Measurements from ENCODE around the gene SNX14.
"Not testable (repeated sequence)": the region's sequence is repeated elsewhere in the genome, so short reads cannot be mapped to it uniquely, and the experiment has no call there.

The SNX14 gene, protein sequence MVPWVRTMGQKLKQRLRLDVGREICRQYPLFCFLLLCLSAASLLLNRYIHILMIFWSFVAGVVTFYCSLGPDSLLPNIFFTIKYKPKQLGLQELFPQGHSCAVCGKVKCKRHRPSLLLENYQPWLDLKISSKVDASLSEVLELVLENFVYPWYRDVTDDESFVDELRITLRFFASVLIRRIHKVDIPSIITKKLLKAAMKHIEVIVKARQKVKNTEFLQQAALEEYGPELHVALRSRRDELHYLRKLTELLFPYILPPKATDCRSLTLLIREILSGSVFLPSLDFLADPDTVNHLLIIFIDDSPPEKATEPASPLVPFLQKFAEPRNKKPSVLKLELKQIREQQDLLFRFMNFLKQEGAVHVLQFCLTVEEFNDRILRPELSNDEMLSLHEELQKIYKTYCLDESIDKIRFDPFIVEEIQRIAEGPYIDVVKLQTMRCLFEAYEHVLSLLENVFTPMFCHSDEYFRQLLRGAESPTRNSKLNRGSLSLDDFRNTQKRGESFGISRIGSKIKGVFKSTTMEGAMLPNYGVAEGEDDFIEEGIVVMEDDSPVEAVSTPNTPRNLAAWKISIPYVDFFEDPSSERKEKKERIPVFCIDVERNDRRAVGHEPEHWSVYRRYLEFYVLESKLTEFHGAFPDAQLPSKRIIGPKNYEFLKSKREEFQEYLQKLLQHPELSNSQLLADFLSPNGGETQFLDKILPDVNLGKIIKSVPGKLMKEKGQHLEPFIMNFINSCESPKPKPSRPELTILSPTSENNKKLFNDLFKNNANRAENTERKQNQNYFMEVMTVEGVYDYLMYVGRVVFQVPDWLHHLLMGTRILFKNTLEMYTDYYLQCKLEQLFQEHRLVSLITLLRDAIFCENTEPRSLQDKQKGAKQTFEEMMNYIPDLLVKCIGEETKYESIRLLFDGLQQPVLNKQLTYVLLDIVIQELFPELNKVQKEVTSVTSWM

DNA sequence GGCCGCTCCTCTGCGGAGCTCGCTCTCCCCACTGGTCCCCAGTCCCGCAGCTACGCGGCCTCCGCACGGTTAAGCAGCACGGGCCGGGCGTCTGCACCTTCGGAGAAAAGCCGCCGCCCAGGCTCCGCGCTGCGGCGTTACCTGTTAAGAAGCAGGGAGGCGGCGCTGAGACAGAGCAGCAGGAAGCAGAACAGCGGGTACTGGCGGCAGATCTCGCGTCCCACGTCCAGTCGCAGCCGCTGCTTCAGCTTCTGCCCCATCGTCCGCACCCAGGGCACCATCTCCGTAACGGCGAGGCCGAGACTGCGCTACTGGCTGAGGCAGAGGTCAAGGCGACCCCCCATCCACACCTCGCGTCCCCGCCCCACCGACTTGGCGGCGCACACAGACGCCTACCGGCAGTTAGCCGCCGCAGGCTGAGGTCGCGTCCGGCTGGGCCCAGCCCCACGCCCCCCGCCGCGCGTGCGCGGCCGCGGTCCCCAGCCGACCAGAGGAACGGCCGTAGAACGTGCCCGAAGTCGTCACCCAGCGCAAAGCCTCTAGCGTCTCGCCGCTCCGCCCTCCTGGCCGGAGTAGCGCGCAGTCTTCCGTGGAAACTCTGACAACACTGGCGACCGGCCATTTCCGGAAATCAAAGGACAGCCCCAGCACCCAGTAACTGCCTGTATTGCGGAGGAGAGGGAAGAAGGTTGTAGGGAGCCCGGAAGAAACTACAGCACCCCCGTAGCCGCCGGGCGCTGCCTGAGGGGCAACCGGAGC is at the start of gene SNX14:
Gene SNX14, minus strand, starts transcription at position 421 of the 759 bp plus-strand sequence. Its CDS starts 140 bp downstream, at position 281.
- peak; percentile 82 for DNase-seq (ENCODE audit: low read depth in 2 of 2)

DNA sequence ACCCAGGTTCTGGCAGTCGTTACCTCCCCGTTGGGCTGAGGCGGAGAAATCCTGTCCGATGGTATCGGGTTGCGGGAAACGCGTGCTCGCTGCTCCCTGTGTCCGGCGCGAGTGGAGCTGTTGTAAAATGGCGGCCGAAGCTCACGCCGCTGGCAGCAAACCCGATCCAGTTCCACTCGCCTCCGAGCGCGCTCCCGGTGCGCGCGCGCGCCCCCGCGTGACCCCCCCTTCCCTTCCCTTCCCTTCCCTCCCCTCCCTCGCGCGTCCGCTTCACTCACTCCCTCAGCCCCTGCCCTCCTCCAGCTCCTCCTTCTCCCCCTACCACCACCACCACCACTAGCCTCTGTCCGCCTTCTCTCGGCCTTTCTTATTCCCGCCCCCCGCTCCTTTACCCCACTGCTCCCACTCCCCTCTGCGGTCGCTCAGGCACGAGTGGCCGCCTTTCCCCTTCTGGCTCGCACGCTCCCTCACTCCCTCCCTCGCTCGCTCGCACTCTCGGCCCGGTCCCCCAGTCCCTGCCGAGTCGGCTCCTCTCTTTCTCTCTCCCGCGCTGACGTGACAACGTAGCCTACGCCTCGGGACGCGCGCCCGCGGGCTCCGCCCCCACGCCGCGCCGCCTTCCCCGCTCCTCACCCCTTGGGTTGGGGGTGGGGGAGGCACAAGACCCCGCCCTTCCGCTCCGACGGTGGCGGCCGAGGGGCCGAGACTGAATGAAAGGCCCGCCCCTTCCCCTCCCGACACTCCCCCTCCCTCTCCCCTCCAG is 49.3 kb upstream of the SNX14 start, which contains the start of gene SYNCRIP:
Gene SYNCRIP, minus strand, starts transcription at position 113 of the 763 bp plus-strand sequence. CDS start 1,447 bp downstream, outside the sequence.
- DNase-seq (ENCODE audit: low read depth in 2 of 2): peak; percentile 98

DNA sequence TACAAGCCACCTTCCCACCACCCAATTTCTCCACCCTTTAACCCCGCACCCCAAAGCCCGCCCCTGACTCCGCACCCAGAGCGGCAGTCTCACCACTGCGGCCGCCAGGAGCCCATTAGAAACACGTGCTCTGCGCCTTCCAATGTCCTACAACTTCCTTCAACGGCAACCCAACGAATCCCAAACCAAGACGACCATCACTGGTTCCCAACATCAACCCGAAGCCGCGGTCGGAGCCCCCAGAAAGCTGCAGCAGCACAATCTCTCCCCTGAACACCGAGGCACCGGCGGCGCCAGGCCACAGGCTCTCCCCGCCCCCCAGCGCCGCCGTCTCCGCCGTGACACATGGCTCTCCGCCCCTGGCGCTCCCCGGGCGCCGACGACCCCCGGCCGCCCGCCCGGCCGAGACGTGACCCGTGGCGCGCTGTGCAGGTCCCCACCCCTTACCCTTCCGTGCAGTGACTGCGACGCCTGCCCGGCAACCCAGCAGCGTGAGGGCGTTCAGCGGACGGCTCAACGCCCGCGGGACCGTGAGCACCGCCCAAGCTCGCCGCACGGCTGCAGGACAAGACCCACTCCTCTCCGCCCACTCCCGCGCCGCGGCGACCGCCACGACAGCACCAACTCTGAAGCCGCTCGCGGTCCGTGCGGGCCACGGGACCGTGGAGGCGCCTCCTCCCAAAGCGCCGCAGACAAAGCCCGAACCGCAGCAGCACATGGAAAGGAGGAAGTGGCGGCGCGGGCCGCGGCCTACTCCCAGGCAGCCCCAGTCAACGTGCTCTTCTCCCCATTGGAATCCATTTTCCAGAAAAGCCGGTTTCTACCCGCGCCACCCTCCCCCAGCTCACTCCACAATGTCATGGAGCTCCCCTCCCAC is 48.5 kb upstream of the SNX14 start:
- no peak for DNase-seq (ENCODE audit: low read depth in 2 of 2)

DNA sequence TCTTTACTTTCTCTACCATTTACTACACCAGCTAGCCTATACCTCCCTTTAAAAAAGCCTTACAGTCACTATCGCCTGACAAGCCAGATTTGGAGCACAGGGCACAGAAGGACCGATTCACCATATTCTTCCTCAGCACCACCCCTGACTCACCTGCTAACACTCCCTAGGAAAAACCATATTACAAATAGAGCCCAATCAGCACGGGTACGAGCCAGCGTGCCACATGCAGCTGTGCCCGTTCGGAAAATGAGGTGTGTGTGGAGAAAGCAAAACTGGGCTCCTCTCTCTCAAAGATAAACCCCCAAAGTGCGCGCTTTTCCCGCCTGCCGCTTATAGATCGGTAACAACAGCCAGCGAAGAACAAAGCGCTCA is 47.9 kb upstream of the SNX14 start:
- DNase-seq (ENCODE audit: low read depth in 2 of 2): no peak

DNA sequence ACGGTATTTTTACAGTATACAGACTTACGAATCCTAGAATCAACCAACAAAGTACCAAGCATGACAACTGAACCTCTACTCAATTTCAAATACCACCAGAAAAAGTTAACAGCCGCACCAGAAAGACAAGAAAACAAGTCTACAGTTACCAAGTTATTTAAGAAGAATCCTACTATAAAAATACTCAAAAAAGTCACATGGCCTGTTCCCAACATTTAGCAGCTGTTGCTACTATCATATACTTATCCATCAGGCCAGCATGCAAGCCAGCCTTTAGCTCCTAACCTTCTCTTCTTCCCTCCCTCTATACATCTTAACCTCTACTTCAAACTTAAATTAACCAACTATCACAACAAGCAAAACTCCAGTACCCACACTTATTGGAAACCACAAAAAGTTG is 47.2 kb upstream of the SNX14 start:
- DNase-seq (ENCODE audit: low read depth in 2 of 2): no peak

DNA sequence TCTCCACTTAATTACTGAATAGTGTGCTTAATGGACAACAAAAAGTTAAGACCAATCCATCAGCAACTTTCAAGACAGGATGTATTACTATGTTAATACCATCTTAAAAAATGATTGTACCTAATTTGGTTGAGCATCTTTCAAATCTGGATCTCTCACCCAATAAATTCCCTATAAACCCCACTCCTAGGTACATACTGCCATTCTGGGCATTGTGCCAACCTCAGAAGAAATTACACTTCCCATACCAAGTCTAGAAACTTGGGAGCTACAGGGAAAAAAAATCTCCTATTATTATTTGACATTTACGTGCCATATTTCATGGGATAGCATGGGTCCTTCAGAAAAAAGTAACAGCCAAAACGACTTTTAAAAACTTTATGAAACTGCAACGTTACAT is 43.9 kb upstream of the SNX14 start:
- DNase-seq (ENCODE audit: low read depth in 2 of 2): no peak

DNA sequence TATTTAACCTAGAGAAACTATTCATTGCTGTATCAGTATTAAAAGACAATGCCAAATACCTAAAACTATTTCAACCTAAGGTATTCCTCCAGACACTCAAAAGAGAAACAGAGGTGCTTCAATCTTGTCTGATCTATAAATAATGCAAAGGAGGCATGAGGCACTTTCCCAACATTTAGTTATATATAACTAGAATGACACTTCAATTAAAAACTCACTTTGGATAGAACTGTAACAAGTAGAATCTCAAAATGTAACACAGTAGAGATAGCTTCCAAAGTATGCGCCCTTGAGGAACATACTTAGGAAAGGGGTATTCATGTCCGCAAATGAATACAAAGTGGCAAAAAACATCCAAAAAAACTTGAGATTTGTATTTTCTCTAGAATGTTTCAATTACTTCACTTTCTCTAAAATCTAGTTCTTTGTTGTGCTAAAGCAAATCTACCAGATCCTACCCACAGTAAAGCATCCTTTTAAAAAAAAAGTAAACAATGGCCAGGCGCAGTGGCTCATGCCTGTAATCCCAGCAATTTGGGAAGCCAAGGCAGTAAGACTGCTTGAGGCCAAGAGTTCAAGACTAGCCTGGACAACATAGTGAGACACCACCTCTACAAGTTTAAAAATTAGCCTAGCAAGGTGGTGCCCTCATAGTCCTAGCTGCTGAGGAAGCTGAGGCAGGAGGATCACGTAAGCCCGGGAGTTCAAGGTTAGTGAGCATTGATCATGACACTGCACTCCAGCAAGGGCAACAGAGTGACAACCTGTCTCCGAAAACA is 38.7 kb upstream of the SNX14 start:
- DNase-seq (ENCODE audit: low read depth in 2 of 2): no peak

DNA sequence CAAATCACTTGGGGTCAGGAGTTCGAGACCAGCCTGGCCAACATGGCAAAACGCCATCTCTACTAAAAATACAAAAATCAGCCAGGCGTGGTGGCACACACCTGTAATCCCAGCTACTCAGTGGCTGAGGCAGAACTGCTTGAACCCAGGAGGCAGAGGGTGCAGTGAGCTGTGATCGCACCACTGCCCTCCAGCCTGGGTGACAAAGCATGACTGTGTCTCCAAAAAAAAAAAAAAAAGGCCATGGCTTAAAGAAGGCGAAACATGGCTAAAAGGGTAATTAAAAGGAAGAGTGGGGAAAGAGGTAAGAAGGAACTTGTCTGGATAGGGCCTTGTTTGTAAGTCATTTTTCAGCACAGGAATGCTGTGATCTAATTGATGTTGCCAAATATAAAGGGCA is 37.5 kb upstream of the SNX14 start:
- not testable (repeated sequence) for DNase-seq (ENCODE audit: low read depth in 2 of 2)

DNA sequence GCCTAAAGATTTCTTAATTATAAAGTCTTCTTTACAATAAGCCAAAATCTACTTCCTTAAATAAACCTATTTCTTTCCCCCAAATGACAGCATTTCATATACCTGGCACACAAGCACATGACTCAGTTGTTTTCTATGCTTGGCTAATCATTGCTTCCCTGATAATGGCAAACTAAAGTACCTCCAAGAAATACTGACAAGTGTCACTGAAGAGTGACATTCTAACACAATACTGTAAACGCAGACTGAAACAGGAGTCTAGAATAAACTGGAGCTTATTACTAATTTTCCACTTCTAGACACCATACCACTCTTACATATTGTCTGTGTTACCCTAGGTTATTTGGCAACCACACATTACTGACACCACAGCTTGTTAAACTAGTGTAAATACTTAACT is 34.7 kb upstream of the SNX14 start:
- no peak for DNase-seq (ENCODE audit: low read depth in 2 of 2)

DNA sequence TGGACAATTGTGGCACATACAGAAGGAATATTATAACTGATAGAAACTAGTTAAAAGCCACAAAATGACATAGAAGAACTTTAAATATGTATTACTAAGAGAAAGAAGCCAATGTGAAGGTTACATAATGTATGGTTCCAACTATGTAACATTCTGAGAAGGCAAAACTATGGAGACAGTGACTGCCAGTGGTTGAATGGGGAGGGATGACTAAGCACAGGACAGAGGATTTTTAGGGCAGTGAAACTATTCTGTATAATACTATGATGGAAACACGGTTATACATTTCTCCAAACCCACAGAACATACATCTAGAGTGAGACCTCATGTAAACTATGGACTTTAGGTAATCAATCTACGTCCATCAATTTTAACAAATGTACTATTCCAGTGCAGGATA is 26.6 kb upstream of the SNX14 start:
- no peak for DNase-seq (ENCODE audit: low read depth in 2 of 2)

DNA sequence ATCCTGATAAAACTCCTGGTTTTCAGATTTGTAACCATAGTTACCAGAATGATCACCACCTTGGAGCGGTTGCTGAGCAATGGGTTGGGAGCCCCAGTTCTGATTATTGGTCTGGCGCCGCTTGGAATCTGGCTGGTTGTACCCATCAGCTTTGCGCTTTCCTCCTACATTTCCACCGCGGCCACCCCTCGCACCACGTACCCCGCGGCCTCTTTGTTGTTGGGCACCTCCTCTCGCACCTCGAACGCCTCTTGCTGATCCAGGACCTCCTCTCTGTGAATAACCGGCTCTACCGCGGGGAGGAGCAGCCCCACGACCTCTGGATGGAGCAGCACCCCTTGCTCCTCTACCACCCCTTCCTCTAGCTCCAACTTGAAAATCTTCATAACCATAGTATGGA is 21.1 kb upstream of the SNX14 start:
- DNase-seq (ENCODE audit: low read depth in 2 of 2): no peak

DNA sequence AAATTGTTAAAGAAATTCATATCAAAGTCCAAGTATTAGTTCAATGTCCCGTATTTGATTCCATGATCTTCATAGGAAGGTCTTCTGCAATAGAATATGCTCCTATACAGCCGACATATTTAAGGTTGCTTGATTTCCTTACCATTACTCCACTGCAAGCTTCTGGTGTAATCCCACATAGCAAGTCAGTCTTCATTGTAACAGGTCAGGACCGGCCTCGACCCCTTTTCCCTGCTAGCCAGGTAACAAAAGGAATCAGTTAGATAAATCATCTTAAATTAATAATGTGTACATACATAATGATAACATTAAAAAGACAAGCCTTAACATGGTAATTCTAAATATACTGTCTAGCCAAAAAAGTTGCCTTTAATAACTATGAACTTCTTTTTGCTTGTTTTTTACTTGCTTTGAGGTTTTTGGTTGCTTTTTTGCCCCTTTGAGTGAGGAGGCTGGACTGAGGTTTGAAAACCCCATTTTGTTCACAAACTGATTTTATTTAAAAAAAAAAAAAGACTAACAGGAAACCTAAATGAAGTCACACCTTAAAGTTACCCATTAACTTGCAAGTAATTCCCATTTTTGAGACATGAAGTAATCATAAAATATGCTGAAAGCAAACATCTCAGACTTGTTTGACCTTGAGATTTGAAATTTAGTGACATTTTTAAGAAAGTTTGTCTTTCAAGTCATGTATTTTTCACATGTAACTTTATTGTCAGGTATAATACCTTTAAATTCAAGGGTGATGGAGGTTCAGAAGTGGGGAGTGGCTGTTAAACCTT is 19.2 kb upstream of the SNX14 start:
- DNase-seq (ENCODE audit: low read depth in 2 of 2): no peak

DNA sequence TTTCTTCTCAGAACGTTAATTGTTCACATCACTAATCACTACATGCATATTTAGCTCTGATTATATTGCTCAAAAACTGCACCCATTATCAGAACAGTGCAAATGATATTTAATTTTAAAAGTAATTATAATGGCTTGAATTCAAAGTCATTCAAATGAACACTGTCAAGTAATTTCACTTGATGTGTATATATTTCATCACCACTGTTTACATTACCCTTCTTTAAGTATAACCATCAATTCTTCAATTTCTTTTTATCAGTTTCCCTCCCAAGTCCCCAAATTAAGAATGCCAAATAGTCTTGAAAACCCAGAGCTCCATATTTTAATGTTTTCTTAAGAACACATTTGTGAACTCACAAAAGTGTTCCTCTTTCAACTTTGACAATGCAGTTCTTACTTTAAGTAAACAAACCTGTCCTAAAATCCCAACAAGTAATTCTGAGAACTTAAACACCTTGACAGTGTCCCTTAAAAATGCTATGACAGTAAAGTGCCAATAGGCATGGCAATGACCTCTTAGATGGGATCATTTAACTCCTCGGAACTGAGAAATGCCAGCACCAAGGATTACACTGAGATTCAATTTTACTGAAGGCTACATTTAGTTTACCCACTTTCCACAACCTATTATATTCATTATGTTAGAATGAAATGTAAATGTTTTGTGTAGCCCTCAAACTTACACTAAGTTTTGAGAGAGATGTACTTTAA is 16.7 kb upstream of the SNX14 start:
- DNase-seq (ENCODE audit: low read depth in 2 of 2): no peak

DNA sequence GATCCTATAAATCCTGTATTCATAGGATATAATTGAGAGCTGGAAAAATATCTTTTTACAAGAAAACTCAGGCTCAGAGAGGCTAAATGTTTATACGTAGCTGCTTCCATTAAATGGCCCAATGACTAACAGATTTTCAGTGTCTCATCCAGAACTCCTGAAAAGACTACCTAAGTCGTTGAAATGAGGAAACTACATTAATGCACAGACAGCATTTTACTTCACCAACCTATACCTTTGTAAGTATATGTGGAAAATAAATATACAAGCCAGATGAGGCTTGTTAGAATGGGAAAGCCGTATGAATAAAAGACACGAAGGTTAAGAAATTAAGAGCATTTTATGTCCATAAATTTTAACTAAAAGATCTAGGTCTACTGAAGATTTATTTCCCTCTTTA is 8.4 kb upstream of the SNX14 start:
- no peak for DNase-seq (ENCODE audit: low read depth in 2 of 2)

DNA sequence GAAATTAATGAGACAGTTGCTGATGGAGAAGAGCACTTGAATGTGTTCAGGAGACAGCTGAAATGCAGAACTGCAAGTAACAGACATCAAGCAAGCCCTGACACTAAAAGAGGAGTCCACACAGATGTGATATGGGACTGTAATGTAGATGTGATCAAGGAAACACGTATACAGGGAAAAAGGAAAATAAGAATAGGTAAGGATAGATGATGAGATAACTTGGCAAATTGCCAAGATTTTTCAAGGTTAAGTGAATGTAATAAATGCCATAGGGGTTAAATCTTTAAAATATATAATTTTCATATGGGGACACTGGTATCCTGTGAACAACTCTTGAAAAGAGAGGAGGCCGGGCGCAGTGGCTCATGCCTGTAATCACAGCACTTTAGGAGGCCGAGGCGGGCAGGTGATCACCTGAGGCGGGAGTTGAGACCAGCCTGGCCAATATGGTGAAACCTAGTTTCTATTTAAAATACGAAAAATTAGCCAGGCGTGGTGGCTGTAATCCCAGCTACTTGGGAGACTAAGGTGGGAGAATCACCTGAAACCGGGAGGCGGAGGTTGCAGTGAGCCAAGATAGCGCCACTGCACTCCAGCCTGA is 7.2 kb upstream of the SNX14 start:
- DNase-seq (ENCODE audit: low read depth in 2 of 2): no peak

DNA sequence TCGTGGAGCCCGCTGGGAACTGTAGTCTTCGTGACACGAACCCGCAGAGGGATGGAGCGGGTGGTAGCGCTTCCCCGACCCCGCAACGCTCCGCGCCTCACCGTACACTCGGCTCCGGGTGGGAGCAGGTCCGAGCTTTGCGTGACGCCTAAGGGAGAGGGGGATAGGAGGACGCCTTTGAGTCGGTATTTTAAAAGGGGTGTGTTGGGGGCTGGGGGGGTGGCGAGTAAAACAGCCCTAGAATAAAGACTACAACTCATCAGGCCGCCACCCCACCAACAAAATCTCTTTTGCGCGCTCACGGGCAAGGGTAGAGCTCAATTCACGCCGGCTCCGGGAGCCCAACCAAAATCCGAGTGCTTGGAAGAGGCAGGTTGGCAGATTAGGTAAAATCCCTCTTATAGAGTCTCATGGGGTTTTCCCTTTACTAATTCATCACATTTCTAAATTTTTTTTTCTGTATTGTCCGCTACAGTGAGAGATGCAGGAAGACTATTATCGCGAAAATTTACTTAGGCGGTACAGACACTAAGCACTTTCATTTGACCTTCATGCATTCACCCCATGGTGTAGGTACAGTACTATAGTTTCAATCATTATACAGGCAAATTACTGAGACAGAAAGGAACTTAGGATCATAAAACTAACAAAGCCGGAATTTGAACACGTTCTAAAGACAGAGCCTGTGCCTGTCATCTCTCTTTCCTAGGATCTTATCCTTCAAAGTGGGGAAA is 706 bp upstream of the SNX14 start:
- DNase-seq (ENCODE audit: low read depth in 2 of 2): no peak

DNA sequence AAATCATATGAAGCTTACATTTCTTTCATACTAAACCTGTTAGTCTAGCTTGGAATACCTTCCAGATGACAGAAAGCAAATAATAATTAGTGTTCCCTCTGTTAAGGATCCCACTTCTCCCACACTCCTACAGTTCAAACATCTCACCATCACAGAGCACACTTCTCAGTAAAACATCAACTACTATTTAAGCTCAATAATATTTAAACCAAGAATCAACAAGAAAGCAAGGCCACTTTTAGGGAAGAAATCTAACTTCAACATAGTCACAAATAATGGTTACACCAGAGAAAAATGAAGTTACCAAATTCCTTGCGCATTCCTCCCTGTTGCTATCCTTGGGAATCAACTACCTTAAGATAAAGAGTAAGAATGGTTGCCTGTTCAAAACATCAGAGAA is 1.6 kb downstream of the SNX14 start:
- DNase-seq (ENCODE audit: low read depth in 2 of 2): no peak
